ENCODE results near the gene KANSL2.

- TF ChIP-seq CHD2 (IDR thresholded peaks at IDR 0.05; ENCODE audit: low read length, partially characterized antibody) (peak; percentile 95), EP300 (IDR thresholded peaks at IDR 0.05) (no peak), CEBPB (IDR thresholded peaks at IDR 0.05) (no peak), CTCF (IDR thresholded peaks at IDR 0.05) (no peak), REST (IDR thresholded peaks at IDR 0.05) (peak; percentile 91)
Measured at GRCh38 chr12:48716493-48717251, 34.6 kb upstream of the KANSL2 start, which contains the start of gene CCNT1.

All from A549 (cell line).